LNCaP clone FGC (cell line): Measurements from ENCODE around the gene HMSD.

Experiments
- DNase-seq: peaks from one replicate; pipeline ENCODE4 v3.0.0-alpha.2; 2011; ENCODE audit warnings: low read depth
- H3K4me3 ChIP-seq: 2 replicates; pipeline ENCODE4 v1.5.1; 2011; ENCODE audit warnings: mild to moderate bottlenecking, low read depth, low read length, control low read depth
- CTCF ChIP-seq: IDR thresholded peaks from 2 replicates; pipeline ENCODE4 v1.5.1; 2012; ENCODE audit warnings: mild to moderate bottlenecking; ENCODE audit not compliant: control insufficient read depth, insufficient read depth; ENCODE audit errors: extremely low read depth

HMSD gene

GRCh38 chr18:63965716-63966330 lies 16.7 kb downstream of the HMSD start:
- H3K4me3 ChIP-seq: no peak overlapping the region
- TF ChIP-seq CTCF: no peak
- no peak for DNase-seq

GRCh38 chr18:63969942-63970808 lies 21.1 kb downstream of the HMSD start, which contains the start of gene SERPINB8:
SERPINB8 (plus strand) TSS chr18:63970081; CDS start chr18:63978309, 8,228 bp downstream.
- H3K4me3 ChIP-seq: peak within 1 kb of the TSS; percentile 74
- peak; percentile 73 for DNase-seq
- no peak for TF ChIP-seq CTCF

GRCh38 chr18:63970809-63971205 lies 21.7 kb downstream of the HMSD start:
- H3K4me3 ChIP-seq: peak overlapping the region; percentile 74
- TF ChIP-seq CTCF: no peak
- no peak for DNase-seq

GRCh38 chr18:63971320-63972001 lies 22.4 kb downstream of the HMSD start:
- no peak for TF ChIP-seq CTCF
- H3K4me3 ChIP-seq: no peak overlapping the region
- no peak for DNase-seq

GRCh38 chr18:63972002-63972376 lies 22.9 kb downstream of the HMSD start:
- no peak overlapping the region for H3K4me3 ChIP-seq
- TF ChIP-seq CTCF: no peak
- DNase-seq: no peak

GRCh38 chr18:63974991-63975390 lies 25.9 kb downstream of the HMSD start:
- 0 out of 2 replicates have a peak, but pooled peaks have one; percentile 4 for TF ChIP-seq CTCF
- no peak overlapping the region for H3K4me3 ChIP-seq
- DNase-seq: no peak
